SH-SY5Y (cell line): ENCODE results near the gene UNC93A.

Experiments
- GATA2 ChIP-seq: IDR thresholded peaks from 2 replicates; pipeline ENCODE4 v1.6.1; 2011; ENCODE audit warnings: mild to moderate bottlenecking, low read depth, low read length
- GATA3 ChIP-seq: IDR thresholded peaks from 2 replicates; pipeline ENCODE4 v1.6.1; 2011; ENCODE audit warnings: low read depth, mild to moderate bottlenecking, low read length, moderate library complexity

DNA sequence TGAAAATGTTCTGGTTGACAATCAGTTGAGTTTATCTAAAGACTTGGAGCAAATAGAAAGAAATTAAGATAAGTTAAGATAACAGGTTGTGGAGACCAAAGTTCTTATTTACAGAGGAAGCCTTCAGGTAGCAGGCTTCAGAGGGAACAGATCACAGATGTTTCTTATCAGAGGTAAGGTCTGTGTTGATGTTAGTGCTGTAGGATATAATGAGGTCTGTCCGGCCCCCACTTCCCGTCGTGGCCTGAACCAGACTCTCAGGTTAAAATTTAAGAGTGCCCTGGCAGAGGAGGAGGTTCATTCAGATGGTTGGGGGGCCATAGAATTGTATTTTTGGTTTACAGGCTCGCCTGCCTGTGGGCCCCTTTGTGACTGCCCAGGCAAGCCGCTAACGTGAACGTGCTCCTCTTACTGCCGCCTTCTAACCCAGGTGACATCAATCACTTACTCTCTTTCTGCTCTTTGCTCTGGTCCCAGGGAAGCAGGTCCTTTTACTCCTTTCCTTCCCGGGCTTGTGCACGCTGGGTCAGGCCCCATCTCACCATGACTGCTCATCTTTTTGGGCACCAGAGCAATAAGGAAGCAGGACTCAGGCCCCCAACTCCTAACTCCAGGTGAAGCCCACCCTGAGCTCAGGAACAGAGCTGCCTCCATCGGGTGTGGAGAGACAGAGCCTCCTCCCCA, 18.3 kb upstream of the UNC93A start:
- no peak for TF ChIP-seq GATA2
- no peak for TF ChIP-seq GATA3
